GM21381 (cell line): Measurements from ENCODE around the gene RAB42.

ENCODE experiments used
- ATAC-seq: cut with Tn5 transposase; IDR thresholded peaks from one replicate; pipeline ENCODE4 v1.9.1; 2021; ENCODE audit warnings: mild to moderate bottlenecking, moderate library complexity; ENCODE audit not compliant: unreplicated experiment

Gene RAB42

DNA sequence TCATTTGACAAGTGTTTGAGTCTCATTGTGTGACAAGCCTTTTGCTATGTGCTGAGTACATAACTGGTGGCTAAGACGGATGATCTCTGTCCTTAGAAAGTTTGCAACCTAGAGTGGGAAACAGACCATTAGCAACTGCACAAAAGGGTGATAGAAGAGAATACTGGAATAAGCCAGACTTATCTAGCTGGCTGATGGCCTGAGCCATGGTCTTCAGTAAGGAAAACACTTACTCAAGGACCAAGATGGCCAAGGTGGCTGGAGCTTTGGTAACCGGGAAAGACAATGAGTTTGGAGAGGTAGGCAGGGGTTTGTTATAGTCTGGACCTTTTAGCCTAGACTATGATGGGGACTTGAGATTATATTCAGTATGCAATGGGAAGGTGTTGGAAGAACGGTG is 52.4 kb downstream of the RAB42 start:
- ATAC-seq = no peak
